ENCODE results near the gene KIF27.
"Not testable (repeated sequence)": the region's sequence is repeated elsewhere in the genome, so short reads cannot be mapped to it uniquely, and the experiment has no call there.

KIF27 gene

GRCh38 chr9:83933790-83934189 is 12.6 kb upstream of the KIF27 start:
- DNase-seq (ENCODE audit: low spot score) = no peak

- no peak for DNase-seq (ENCODE audit: low spot score)
Measured at GRCh38 chr9:83932851-83933250, 11.6 kb upstream of the KIF27 start.

GRCh38 chr9:83932011-83932410 is 10.8 kb upstream of the KIF27 start:
- DNase-seq (ENCODE audit: low spot score) = no peak

GRCh38 chr9:83930881-83931280 is 9.6 kb upstream of the KIF27 start:
- DNase-seq (ENCODE audit: low spot score) = no peak

- no peak for DNase-seq (ENCODE audit: low spot score)
Measured at GRCh38 chr9:83927591-83927990, 6.4 kb upstream of the KIF27 start.

- peak; percentile 41 for DNase-seq (ENCODE audit: low spot score)
Measured at GRCh38 chr9:83920469-83920926, 734 bp downstream of the KIF27 start.

- DNase-seq (ENCODE audit: low spot score) = no peak
Measured at GRCh38 chr9:83919111-83919510, 2.1 kb downstream of the KIF27 start.

GRCh38 chr9:83912194-83912593 is 9.0 kb downstream of the KIF27 start:
- DNase-seq (ENCODE audit: low spot score) = peak; percentile 9

- no peak for DNase-seq (ENCODE audit: low spot score)
Measured at GRCh38 chr9:83906144-83906543, 15.1 kb downstream of the KIF27 start.

GRCh38 chr9:83900615-83901014 is 20.6 kb downstream of the KIF27 start:
- DNase-seq (ENCODE audit: low spot score) = not testable (repeated sequence)

GRCh38 chr9:83894301-83894700 is 26.9 kb downstream of the KIF27 start:
- DNase-seq (ENCODE audit: low spot score) = not testable (repeated sequence)

GRCh38 chr9:83886498-83886897 is 34.7 kb downstream of the KIF27 start:
- DNase-seq (ENCODE audit: low spot score) = not testable (repeated sequence)

GRCh38 chr9:83885559-83886240 is 35.5 kb downstream of the KIF27 start:
- not testable (repeated sequence) for DNase-seq (ENCODE audit: low spot score)

GRCh38 chr9:83881687-83882408 is 39.4 kb downstream of the KIF27 start:
- DNase-seq (ENCODE audit: low spot score) = not testable (repeated sequence)

GRCh38 chr9:83875559-83875958 is 45.7 kb downstream of the KIF27 start:
- not testable (repeated sequence) for DNase-seq (ENCODE audit: low spot score)

GRCh38 chr9:83849895-83850294 is 71.3 kb downstream of the KIF27 start:
- not testable (repeated sequence) for DNase-seq (ENCODE audit: low spot score)

- not testable (repeated sequence) for DNase-seq (ENCODE audit: low spot score)
Measured at GRCh38 chr9:83837070-83837643, 84.1 kb downstream of the KIF27 start.

GRCh38 chr9:83830426-83831071 is 90.7 kb downstream of the KIF27 start:
- DNase-seq (ENCODE audit: low spot score) = not testable (repeated sequence)

- not testable (repeated sequence) for DNase-seq (ENCODE audit: low spot score)
Measured at GRCh38 chr9:83824986-83825623, 96.1 kb downstream of the KIF27 start.

- DNase-seq (ENCODE audit: low spot score) = peak; percentile 81
Measured at GRCh38 chr9:83817356-83818278, 103.6 kb downstream of the KIF27 start, which contains the start of gene GKAP1. Gene GKAP1 (minus strand): TSS chr9:83817769. CDS start chr9:83806517, 11,252 bp downstream.

GRCh38 chr9:83817011-83817355 is 104.2 kb downstream of the KIF27 start:
- peak; percentile 8 for DNase-seq (ENCODE audit: low spot score)

Measured in hematopoietic multipotent progenitor cell treated with erythropoietin and hydrocortisone succinate and interleukin-3 and kit ligand, for 15 days (in vitro differentiated cells).